WI38 (cell line): ENCODE results near the gene LITAF.
A peak's percentile ranks its signal among the peaks of the same experiment; 100 is the strongest.

Experiments
- H3K4me3 ChIP-seq: 2 replicates; pipeline ENCODE4 v1.5.1; 2011; ENCODE audit warnings: low read depth, mild to moderate bottlenecking, control low read depth, low read length
- TF ChIP-seq, protein P1 (sequence below): IDR thresholded peaks from 2 replicates; pipeline ENCODE4 v1.5.1; 2012; ENCODE audit warnings: low read depth, mild to moderate bottlenecking, control low read depth, low read length

Gene LITAF

DNA sequence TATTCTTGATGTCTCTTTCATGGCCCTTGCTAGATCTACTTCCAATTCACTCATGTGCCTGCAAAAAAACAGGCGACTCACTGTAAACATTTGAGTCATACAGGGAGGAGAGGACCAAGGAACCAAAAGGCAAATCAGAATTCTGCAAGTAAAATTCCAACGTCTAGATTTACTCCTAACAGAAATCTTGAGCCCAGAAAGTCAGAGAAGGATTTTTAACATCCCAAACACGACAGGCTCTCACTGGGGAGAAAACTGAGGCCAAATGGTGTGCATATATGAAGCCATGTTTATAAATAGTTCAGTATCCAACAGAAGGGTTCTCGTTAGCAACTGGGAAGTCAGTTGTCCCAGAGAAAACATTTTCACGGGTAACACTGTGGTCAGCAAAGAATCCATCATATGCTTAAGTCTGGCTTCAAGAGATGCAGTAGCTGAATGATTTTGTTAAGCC, 40.1 kb downstream of the LITAF start:
- TF ChIP-seq, protein P1, sequence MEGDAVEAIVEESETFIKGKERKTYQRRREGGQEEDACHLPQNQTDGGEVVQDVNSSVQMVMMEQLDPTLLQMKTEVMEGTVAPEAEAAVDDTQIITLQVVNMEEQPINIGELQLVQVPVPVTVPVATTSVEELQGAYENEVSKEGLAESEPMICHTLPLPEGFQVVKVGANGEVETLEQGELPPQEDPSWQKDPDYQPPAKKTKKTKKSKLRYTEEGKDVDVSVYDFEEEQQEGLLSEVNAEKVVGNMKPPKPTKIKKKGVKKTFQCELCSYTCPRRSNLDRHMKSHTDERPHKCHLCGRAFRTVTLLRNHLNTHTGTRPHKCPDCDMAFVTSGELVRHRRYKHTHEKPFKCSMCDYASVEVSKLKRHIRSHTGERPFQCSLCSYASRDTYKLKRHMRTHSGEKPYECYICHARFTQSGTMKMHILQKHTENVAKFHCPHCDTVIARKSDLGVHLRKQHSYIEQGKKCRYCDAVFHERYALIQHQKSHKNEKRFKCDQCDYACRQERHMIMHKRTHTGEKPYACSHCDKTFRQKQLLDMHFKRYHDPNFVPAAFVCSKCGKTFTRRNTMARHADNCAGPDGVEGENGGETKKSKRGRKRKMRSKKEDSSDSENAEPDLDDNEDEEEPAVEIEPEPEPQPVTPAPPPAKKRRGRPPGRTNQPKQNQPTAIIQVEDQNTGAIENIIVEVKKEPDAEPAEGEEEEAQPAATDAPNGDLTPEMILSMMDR, result no peak

DNA sequence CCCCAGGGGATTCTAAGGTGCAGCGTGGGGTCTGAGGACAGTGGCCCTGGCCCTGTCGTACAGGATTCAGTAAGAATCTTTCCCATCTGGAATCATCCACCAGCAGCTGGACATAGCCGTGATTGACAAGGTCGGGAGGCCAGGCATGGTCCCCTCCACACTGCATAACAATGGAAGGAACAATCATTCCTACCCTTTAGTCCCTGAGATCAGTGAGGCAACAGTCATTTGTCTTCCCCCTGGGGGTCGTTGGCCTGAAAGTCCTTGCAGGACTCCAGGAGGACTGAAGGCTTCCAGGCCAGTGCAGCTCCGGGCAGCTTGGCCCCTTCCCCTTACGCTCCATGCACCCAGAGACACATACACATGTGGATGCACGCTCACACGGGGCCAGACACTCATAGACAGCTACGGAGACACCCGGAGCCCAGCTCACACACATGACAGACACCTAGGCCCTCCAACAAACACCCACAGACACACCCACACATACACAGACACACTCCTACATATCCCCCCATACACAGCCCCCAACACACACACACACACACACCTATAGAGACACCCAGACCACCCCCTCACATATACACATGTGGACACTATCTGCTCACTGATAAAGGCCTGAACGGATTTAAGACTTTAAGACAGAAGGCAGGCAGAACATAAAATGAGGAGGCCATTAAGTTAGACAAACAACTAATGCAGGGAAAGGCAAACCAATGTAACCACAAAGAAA, 42.9 kb downstream of the LITAF start:
- TF ChIP-seq, protein P1, result no peak
- no peak overlapping the region for H3K4me3 ChIP-seq

More for the DNA sequence above, 40.1 kb downstream of the LITAF start:
- peak overlapping the region; percentile 32 for H3K4me3 ChIP-seq

DNA sequence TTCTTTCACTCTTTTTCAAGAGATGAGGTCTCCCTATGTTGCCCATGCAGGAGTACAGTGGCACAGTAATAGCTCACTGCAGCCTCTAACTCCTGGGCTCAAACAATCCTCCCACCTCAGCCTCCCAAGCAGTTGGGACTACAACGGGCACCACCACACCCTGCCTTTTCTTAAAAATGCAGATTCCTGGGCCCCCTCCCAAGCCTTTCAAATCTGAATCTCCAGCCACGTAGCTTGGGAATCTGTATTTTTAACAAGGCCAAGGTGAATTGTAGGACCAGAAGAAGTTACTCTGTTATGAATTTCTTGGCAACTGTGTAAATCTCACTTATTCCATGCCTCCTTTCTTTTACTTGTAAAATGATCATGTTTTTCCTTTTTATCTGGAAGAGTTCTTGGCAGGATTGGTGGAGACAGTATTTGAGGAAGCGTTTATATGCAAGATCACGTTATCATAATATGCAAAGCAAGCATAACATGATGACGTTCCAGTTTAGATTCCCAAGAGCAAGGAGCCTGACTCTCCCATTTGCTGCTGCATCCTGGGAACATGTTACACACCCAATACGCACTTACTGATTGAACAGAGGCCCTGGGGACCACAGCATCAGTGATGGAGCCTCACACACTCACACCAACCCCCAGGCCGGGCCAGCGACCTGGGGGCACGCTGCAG, 44.5 kb downstream of the LITAF start:
- TF ChIP-seq, protein P1, result no peak
- no peak overlapping the region for H3K4me3 ChIP-seq

DNA sequence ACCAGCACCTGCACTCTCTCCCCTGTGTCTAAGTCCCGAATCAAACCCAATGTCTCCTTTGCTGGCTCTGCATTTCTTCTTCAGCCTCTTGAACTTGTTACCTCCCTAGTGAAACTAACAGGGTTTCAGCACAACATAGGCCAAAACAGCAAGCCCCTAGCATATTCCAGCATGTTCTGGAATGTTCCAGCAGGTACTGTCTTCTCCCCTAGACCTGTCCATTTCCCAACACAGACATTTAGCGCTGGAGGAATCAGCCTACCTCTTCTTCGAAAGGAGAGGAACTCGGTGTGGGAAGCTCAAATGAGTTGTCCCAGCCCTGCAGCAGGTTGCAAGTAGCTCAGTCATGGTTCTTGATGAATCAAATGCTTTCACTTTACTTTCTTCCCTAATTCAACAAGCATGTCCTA, 47.1 kb downstream of the LITAF start:
- TF ChIP-seq, protein P1, result no peak
- no peak overlapping the region for H3K4me3 ChIP-seq

DNA sequence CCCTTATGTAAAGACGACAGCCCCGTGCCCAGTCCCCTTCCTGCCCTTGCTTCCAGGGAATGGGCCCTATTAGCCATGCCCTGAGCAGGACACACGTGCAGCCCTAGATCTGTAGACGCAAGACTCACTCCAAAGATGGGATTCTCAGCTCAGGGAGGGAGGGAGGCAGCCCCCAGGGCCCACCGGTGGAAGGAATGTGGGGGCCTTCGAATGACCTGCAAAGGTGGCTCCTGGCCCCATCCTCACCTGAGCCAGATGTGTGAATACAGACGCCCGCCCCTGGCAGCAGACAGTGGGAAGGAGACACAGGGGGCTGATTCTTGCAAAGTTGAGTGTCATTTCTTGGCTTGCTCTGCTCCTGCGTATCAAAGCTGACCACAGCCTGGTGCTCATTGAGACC, 47.8 kb downstream of the LITAF start:
- TF ChIP-seq, protein P1, result no peak
- no peak overlapping the region for H3K4me3 ChIP-seq

DNA sequence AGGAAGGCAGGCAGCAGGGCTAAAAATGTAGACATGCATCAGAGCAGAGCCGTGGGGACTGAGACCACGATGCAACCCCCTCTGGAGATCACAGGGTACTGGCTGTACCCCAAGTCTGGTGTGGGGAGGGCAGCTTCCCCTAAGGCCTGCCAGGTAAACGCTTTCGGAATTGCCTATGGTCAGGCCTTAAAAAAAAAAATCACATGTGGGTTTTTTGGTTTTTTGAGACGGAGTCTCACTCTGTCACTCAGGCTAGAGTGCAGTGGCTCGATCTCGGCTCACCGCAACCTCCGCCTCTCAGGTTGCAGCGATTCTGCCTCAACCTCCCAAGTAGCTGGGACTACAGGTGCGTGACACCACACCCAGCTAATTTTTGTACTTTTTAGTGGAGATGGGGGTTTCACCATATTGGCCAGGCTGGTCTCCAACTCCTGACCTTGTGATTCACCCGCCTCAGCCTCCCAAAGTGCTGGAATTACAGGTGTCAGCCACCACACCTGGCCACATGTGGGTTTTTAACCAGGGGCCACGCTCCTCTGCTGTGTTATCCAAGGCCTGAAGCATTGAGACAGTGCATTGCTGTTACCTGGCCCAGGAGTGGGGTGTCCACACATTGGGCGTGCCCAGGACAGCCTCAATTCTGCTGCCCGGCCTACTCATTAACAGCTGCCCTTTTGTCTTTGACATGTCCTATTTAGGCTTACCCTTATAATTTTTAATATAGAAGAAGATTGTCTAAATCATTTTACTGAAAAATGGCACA, 50.4 kb downstream of the LITAF start:
- TF ChIP-seq, protein P1, result no peak
- no peak overlapping the region for H3K4me3 ChIP-seq
